ENCODE measurements around the gene NSMF. TPM values are rescaled to one million over a fixed set of nuclear protein-coding genes. Genes with fewer than 3 reads are reported as not detected.

NSMF gene
- total RNA-seq, 1 experiment from 2014 or later: 52.7 TPM

DNA sequence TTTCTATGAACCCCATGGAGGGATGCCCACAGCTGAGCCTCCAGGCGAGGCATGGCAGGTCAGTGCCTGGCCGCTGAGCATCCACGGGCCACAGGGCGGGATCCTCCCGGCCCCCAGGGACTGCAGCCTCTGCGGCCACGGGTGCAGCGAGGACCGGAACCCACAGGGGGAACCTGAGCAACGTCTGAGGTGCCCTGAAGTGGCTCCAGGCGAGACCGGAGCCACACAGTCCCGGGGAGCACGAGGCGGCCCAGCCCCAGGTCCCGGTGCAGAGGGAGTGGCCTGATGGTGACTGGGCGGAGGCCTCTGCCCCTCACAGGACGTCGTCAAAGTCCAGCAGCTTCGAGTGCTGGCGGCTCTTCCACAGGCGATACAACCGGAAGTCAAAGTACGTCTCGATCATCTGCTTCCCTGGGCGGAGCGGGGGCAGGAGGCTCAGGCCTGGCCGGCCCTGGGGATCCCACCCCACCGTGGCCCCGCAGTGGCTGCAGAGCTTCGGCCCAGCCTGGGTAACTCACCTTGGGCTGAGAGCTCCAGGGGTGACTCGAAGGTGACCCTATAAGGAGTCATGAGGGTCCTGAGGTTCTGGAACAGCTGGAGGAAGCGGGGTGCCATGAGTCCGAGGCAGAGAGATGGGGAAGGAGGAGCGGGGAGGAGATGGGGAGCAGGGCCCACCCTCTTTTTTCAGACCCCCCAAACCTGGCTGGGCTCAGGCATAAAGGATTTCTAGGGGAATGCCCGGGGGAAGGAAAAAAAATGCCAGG is 9.9 kb downstream of the NSMF start:
- POLR2A ChIA-PET (ENCODE audit: low non-redundant PET): no interaction called here

DNA sequence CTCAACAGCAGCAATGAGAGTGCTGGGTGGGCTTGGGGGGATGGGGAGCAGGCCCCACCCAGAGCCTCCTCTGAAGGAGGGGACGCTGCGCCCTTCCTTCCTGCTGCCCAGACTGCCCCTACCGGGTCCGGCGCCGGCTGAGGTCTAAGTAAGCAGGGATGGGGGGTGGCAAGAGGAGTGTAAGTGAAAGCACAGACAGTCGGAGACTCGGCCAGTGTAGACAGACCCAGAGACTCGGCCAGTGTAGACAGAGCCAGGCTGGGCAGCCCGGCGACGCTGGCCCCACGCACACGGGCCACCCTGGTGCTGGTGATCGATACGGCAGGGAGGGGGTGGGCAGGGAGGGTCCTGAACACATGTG is 10.6 kb downstream of the NSMF start:
- no peaks in the 10 kb centered on the region for H3K27me3 ChIP-seq (replicated peaks; ENCODE audit: insufficient read depth, low read depth, low read length, poor library complexity)
- CTCF ChIA-PET: no interaction called here
- TF ChIP-seq, protein P1, sequence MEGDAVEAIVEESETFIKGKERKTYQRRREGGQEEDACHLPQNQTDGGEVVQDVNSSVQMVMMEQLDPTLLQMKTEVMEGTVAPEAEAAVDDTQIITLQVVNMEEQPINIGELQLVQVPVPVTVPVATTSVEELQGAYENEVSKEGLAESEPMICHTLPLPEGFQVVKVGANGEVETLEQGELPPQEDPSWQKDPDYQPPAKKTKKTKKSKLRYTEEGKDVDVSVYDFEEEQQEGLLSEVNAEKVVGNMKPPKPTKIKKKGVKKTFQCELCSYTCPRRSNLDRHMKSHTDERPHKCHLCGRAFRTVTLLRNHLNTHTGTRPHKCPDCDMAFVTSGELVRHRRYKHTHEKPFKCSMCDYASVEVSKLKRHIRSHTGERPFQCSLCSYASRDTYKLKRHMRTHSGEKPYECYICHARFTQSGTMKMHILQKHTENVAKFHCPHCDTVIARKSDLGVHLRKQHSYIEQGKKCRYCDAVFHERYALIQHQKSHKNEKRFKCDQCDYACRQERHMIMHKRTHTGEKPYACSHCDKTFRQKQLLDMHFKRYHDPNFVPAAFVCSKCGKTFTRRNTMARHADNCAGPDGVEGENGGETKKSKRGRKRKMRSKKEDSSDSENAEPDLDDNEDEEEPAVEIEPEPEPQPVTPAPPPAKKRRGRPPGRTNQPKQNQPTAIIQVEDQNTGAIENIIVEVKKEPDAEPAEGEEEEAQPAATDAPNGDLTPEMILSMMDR (conservative IDR thresholded peaks at IDR 0.05; ENCODE audit: low read depth, low read length): no peak
- TF ChIP-seq EZH2 (IDR thresholded peaks at IDR 0.05; ENCODE audit: borderline replicate concordance, low read depth, low read length, poor library complexity, severe bottlenecking): no peak
- peaks cover 7% of the 10 kb centered on the region for H3K4me1 ChIP-seq (ENCODE audit: insufficient read depth, low read length, poor library complexity, severe bottlenecking)
- no peaks in the 10 kb centered on the region for H3K9me3 ChIP-seq (ENCODE audit: low read depth, low read length, poor library complexity, severe bottlenecking)
- intact Hi-C loops (cut with micrococcal nuclease; ENCODE audit: unreplicated experiment): no loop called here
- no peak overlapping the region for H3K4me3 ChIP-seq (ENCODE audit: low read depth, low read length, poor library complexity, severe bottlenecking)
- no TSS peak for BruUV-seq (replicated peaks)
- POLR2A ChIA-PET (ENCODE audit: low non-redundant PET): no interaction called here
- H3K27ac ChIP-seq (ENCODE audit: low read depth, low read length, poor library complexity, severe bottlenecking): no peak overlapping the region
- H3K36me3 ChIP-seq (ENCODE audit: insufficient read depth, low read length, poor library complexity, severe bottlenecking): peaks cover 16% of the 10 kb centered on the region
- DNase-seq (ENCODE audit: low spot score): no peak

More for the DNA sequence above, 9.9 kb downstream of the NSMF start:
- H3K4me3 ChIP-seq (ENCODE audit: low read depth, low read length, poor library complexity, severe bottlenecking): no peak overlapping the region
- BruUV-seq (replicated peaks): no TSS peak
- no peaks in the 10 kb centered on the region for H3K9me3 ChIP-seq (ENCODE audit: low read depth, low read length, poor library complexity, severe bottlenecking)
- CTCF ChIA-PET: no interaction called here
- peaks cover 16% of the 10 kb centered on the region for H3K36me3 ChIP-seq (ENCODE audit: insufficient read depth, low read length, poor library complexity, severe bottlenecking)
- intact Hi-C loops (cut with micrococcal nuclease; ENCODE audit: unreplicated experiment): no loop called here
- peaks cover 11% of the 10 kb centered on the region for H3K4me1 ChIP-seq (ENCODE audit: insufficient read depth, low read length, poor library complexity, severe bottlenecking)
- TF ChIP-seq EZH2 (IDR thresholded peaks at IDR 0.05; ENCODE audit: borderline replicate concordance, low read depth, low read length, poor library complexity, severe bottlenecking): no peak
- TF ChIP-seq, protein P1 (conservative IDR thresholded peaks at IDR 0.05; ENCODE audit: low read depth, low read length): no peak
- H3K27ac ChIP-seq (ENCODE audit: low read depth, low read length, poor library complexity, severe bottlenecking): no peak overlapping the region
- DNase-seq (ENCODE audit: low spot score): no peak
- H3K27me3 ChIP-seq (replicated peaks; ENCODE audit: insufficient read depth, low read depth, low read length, poor library complexity): no peaks in the 10 kb centered on the region

DNA sequence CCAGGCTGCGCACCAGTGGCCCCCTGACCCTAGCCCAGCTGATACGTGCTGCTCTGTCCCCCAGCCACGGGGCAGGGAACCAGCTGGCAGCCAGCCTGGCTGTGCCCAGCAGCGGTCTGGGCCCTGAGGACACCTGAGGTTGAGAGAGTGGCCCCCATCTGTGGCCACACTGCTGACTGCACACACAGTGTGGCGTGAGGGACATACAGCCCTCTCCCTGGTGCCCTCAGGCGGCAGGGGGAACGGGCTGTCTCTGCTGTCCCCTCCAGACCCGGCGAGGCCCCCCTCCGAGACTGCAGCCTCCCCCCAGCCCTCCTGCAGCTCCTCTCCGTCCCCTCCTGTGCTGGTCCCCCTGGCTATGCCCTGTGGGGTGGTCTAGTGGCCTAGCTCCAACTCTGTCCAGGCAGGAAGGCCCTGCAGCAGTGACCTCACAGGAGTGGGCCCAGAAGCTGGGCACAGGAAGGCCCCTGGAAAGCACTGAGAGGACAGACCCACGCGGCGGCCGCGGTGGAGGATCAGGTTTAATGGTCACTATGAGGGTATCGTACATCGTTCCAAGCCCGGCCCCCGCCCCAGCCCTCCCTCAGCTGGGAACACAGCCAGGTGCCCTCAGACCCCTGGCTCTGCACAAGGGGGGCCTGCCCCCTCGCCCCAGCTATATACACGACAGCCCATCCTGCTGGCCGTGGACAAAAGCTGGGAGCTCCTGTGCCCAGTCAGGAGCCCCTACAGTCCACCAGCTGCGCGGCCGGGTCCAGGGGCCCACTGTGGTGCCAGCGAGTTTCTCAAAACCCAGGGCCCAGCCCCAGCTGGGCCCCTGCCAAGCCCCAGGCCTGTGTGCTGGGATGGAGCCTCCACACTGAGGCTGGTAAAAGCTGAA is 11.2 kb downstream of the NSMF start:
- BruUV-seq (replicated peaks): TSS peak; percentile 74
- DNase-seq (ENCODE audit: low spot score): no peak
- Histone ChIP-seq H3K4me3 (ENCODE audit: low read depth, low read length, poor library complexity, severe bottlenecking) (no peak overlapping the region), H3K27ac (ENCODE audit: low read depth, low read length, poor library complexity, severe bottlenecking) (no peak overlapping the region), H3K36me3 (ENCODE audit: insufficient read depth, low read length, poor library complexity, severe bottlenecking) (peaks cover 12% of the 10 kb centered on the region), H3K4me1 (ENCODE audit: insufficient read depth, low read length, poor library complexity, severe bottlenecking) (peaks cover 6% of the 10 kb centered on the region), H3K9me3 (ENCODE audit: low read depth, low read length, poor library complexity, severe bottlenecking) (no peaks in the 10 kb centered on the region), H3K27me3 (replicated peaks; ENCODE audit: insufficient read depth, low read depth, low read length, poor library complexity) (no peaks in the 10 kb centered on the region)
- CTCF ChIA-PET: interaction anchor here (0.6 kb wide), 1 partner anchor 164 kb away, joined by 4 read pairs; no protein-coding TSS in a partner anchor
- POLR2A ChIA-PET (ENCODE audit: low non-redundant PET): no interaction called here
- intact Hi-C loops (cut with micrococcal nuclease; ENCODE audit: unreplicated experiment): no loop called here
- TF ChIP-seq, protein P1 (conservative IDR thresholded peaks at IDR 0.05; ENCODE audit: low read depth, low read length): no peak
- TF ChIP-seq EZH2 (IDR thresholded peaks at IDR 0.05; ENCODE audit: borderline replicate concordance, low read depth, low read length, poor library complexity, severe bottlenecking): no peak
